ENCODE data around the gene RBM47.
"Not testable (repeated sequence)": the region's sequence is repeated elsewhere in the genome, so short reads cannot be mapped to it uniquely, and the experiment has no call there.

- not testable (repeated sequence) for TF ChIP-seq CTCF, POLR2A (IDR thresholded peaks at IDR 0.05)
Measured at GRCh38 chr4:40561543-40562177, 68.0 kb downstream of the RBM47 start.
